Embryonic facial prominence (tissue), 1 donor: ENCODE results near the gene PCDHGA8.
"Not testable (repeated sequence)": the region's sequence is repeated elsewhere in the genome, so short reads cannot be mapped to it uniquely, and the experiment has no call there.

Experiments used
- DNase-seq: peaks from one replicate; pipeline ENCODE4 v3.0.0-alpha.2; 2016; ENCODE audit errors: extremely low spot score

Gene PCDHGA8

DNA sequence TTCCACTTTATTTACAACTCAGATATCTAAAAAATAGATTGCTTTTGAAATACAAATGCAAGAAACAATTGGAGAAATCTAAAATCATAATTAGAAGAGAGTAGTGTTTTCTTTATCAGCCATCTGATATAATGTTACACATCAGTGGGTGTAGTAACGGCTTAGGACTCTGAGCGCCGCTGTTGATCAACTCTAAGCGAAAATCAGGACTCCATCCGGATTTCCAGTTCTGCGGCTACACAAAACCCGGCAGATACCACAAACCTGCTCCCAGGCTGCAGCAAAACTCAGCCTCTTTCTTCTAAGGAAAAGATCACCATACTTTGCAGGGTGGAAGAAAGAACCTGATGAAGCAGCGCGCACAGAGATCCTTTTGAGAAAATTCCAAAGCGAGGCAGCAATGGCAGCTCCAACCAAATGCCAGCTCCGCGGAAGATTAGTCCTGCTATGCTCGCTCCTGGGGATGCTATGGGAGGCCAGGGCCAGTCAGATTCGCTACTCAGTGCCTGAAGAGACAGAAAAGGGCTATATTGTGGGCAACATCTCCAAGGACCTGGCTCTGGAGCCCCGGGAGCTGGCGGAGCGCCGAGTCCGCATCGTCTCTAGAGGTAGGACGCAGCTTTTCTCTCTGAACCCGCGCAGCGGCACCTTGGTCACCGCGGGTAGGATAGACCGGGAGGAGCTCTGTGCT, 10.3 kb downstream of the PCDHGA8 start, which contains the start of gene PCDHGA9:
PCDHGA9 (plus strand) TSS at position 226 of the 691 bp plus-strand sequence; CDS start at position 401, 175 bp downstream.
- DNase-seq = no peak

DNA sequence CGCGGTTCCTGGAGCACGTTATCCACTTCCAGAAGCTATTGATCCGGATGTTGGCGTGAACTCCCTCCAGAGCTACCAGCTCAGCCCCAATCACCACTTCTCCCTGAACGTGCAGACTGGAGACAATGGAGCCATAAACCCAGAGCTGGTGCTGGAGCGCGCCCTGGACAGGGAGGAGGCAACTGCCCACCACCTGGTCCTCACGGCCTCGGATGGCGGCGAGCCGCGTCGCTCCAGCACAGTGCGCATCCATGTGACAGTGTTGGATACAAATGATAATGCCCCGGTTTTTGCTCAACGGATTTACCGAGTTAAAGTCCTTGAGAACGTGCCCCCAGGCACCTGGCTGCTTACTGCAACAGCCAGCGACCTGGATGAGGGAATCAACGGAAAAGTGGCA, 11.0 kb downstream of the PCDHGA8 start:
- DNase-seq = no peak

DNA sequence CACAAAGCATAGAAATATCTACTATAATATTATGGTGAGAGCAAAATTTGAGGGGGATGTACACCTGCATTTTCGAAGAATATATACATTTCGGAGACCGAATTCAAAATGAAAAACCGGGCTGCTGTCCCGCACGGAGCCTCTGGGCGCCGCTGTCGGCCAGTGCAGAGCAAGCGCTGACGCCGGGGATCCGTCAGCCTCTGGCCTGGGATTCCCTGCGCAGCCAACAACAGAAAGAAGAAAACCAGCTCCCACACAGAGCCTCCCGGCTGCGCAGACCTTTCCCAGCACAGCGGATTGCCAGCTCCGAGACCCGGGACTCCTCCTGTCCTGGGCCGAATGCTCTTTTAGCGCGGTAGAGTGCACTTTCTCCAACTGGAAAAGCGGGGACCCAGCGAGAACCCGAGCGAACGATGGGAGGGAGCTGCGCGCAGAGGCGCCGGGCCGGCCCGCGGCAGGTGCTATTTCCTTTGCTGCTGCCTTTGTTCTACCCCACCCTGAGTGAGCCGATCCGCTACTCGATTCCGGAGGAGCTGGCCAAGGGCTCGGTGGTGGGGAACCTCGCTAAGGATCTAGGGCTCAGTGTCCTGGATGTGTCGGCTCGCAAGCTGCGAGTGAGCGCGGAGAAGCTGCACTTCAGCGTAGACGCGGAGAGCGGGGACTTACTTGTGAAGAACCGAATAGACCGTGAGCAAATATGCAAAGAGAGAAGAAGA, 15.5 kb downstream of the PCDHGA8 start, which contains the start of gene PCDHGB6:
PCDHGB6 (plus strand) TSS at position 232 of the 716 bp plus-strand sequence; CDS start at position 414, 182 bp downstream.
- DNase-seq = not testable (repeated sequence)

DNA sequence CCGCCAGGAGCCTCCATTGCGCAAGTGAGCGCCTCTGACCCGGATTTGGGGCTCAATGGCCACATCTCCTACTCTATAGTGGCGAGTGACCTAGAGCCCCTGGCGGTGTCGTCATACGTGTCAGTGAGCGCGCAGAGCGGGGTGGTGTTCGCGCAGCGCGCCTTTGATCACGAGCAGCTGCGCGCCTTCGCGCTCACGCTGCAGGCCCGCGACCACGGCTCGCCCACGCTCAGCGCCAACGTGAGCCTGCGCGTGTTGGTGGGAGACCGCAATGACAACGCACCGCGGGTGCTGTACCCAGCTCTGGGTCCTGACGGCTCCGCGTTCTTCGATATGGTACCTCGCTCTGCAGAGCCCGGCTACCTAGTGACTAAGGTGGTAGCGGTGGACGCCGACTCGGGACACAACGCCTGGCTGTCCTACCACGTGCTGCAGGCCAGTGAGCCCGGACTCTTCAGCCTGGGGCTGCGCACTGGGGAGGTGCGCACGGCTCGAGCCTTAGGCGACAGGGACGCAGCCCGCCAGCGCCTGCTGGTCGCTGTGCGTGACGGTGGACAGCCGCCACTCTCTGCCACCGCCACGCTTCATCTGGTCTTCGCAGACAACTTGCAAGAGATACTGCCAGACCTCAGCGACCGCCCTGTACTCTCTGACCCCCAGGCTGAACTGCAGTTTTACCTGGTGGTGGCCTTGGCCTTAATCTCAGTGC, 17.3 kb downstream of the PCDHGA8 start:
- DNase-seq = no peak

DNA sequence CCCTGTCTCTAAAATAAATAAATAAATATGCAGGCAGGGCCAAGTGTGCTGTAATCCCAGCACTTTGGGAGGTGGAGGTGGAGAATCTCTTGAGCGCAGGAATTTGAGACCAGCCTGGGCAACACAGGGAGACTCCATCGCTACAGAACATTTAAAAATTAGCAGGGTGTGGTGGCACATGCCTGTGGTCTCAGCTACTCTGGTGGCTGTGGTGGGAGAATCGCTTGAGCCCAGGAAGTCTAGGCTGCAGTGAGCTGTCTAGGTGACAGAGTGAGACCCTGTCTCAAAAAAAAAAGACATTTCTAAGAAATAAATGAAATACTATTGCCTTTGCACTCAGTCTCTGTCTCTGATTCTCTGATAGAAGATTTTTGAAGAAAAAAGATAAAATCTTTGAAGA, 19.1 kb downstream of the PCDHGA8 start:
- no peak for DNase-seq

DNA sequence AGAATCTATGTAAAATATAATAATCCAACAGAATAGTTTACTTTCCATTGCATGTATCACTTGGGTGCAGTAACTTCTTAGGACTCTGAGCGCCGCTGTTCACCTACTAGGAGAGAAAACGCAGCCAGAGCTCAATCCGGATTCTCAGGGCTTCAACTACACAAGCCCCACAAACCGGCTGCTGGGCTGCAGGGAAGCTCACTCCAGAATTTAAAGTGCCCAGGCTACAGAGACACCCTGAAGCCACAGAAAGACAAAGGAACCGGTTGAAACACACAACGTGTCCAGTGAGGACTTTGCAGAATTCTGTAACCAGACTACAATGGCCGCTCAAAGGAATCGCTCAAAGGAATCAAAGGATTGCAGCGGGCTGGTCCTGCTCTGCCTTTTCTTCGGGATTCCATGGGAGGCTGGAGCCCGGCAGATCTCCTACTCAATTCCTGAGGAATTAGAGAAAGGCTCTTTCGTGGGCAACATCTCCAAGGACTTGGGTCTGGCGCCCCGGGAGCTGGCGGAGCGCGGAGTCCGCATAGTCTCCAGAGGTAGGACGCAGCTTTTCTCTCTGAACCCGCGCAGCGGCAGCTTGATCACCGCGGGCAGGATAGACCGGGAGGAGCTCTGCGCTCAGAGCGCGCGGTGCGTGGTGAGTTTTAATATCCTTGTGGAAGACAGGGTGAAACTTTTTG, 20.6 kb downstream of the PCDHGA8 start, which contains the start of gene PCDHGA10:
PCDHGA10 (plus strand) TSS at position 134 of the 686 bp plus-strand sequence; CDS start at position 323, 189 bp downstream.
- no peak for DNase-seq

DNA sequence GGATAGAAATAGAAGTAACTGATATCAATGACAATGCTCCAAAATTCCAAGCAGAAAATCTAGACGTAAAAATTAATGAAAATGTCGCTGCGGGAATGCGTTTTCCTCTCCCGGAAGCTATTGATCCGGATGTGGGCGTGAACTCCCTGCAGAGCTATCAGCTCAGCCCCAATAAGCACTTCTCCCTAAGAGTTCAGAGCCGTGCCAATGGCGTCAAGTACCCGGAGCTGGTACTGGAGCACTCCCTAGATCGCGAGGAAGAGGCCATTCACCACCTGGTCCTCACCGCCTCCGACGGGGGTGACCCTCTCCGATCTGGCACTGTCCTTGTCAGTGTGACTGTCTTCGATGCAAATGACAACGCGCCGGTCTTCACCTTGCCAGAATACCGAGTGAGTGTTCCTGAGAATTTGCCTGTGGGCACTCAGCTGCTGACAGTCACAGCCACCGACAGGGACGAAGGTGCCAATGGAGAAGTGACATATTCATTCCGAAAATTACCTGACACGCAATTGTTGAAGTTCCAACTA, 21.2 kb downstream of the PCDHGA8 start:
- DNase-seq = no peak

DNA sequence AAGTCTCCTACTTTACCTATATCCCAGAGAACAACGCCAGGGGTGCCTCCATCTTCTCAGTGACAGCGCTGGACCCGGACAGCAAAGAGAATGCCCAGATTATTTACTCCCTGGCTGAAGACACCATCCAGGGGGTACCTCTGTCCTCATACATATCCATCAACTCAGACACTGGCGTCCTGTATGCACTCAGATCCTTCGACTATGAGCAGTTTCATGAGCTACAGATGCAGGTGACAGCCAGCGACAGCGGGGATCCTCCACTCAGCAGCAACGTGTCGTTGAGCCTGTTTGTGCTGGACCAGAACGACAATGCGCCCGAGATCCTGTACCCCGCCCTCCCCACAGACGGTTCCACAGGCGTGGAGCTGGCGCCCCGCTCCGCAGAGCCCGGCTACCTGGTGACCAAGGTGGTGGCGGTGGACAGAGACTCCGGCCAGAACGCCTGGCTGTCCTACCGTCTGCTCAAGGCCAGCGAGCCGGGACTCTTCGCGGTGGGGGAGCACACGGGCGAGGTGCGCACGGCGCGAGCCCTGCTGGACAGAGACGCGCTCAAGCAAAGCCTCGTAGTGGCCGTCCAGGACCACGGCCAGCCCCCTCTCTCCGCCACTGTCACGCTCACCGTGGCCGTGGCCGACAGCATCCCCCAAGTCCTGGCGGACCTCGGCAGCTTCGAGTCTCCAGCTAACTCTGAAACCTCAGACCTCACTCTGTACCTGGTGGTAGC, 22.3 kb downstream of the PCDHGA8 start:
- not testable (repeated sequence) for DNase-seq

DNA sequence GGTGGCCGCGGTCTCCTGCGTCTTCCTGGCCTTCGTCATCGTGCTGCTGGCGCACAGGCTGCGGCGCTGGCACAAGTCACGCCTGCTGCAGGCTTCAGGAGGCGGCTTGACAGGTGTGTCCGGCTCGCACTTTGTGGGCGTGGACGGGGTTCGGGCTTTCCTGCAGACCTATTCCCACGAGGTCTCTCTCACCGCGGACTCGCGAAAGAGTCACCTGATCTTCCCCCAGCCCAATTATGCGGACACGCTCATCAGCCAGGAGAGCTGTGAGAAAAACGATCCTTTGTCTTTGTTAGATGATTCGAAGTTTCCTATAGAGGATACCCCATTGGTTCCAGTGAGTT, 22.8 kb downstream of the PCDHGA8 start:
- not testable (repeated sequence) for DNase-seq

DNA sequence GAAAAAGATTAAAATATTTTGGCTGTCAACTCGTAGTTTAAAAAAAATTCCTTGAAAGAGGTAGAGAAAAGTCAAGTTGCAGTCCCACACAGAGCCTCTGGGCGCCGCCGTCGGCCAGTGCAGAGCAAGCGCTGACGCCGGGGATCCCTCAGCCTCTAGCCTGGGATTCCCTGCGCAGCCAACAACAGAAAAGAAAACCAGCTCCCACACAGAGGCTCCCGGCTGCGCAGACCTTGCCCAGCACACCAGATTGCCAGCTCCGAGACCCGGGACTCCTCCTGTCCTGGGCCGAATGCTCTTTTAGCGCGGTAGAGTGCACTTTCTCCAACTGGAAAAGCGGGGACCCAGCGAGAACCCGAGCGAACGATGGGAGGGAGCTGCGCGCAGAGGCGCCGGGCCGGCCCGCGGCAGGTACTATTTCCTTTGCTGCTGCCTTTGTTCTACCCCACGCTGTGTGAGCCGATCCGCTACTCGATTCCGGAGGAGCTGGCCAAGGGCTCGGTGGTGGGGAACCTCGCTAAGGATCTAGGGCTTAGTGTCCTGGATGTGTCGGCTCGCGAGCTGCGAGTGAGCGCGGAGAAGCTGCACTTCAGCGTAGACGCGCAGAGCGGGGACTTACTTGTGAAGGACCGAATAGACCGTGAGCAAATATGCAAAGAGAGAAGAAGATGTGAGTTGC, 25.2 kb downstream of the PCDHGA8 start, which contains the start of gene PCDHGB7:
PCDHGB7 (plus strand) TSS at position 184 of the 679 bp plus-strand sequence; CDS start at position 367, 183 bp downstream.
- DNase-seq = not testable (repeated sequence)

DNA sequence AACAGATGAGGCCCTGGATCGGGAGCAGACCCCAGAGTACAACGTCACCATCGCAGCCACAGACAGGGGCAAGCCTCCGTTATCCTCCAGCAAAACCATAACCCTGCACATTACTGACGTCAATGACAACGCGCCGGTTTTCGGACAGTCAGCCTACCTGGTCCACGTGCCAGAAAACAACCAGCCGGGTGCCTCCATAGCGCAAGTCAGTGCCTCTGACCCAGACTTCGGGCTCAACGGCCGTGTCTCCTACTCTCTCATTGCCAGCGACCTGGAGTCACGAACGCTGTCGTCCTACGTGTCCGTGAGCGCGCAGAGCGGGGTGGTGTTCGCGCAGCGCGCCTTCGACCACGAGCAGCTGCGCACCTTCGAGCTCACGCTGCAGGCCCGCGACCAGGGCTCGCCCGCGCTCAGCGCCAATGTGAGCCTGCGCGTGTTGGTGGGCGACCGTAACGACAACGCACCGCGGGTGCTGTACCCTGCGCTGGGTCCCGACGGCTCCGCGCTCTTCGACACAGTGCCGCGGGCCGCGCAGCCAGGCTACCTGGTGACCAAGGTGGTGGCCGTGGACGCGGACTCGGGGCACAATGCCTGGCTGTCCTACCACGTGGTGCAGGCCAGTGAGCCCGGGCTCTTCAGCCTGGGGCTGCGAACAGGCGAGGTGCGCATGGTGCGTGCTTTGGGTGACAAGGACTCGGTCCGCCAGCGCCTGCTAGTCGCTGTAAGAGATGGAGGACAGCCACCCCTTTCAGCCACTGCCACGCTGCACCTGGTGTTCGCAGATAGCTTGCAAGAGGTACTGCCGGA, 26.8 kb downstream of the PCDHGA8 start:
- DNase-seq = no peak

DNA sequence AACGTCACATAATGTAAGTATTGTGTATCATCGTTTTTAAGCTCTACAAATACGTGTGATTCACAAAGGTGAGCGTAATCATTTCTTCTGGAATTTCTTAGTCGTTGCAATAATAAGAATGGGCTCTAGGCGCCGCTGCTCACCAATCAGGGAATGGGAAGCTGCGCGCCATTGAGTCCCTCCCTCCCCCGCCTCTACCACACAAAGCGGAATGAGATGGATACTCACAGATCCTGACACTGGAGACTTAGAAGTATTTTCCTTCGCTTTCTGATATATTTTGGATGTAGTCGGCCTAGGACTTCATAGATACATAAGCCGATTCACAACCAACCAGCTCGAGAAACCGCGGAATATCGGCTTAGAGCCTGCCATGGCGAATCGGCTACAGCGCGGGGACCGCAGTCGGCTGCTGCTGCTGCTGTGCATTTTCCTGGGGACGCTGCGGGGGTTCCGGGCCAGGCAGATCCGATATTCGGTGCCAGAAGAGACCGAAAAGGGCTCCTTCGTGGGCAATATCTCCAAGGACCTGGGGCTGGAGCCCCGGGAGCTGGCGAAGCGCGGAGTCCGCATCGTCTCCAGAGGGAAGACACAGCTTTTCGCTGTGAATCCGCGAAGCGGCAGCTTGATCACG, 28.5 kb downstream of the PCDHGA8 start, which contains the start of gene PCDHGA11:
PCDHGA11 (plus strand) TSS at position 197 of the 634 bp plus-strand sequence; CDS start at position 374, 177 bp downstream.
- DNase-seq = no peak

DNA sequence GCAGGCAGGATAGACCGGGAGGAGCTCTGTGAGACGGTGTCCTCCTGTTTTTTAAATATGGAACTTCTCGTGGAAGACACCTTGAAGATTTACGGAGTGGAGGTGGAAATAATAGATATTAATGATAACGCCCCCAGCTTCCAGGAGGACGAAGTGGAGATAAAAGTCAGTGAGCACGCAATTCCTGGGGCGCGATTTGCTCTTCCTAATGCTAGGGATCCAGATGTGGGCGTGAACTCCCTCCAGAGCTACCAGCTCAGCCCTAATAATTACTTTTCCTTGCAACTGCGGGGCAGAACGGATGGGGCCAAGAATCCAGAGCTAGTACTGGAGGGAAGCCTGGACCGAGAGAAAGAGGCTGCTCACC, 29.0 kb downstream of the PCDHGA8 start:
- no peak for DNase-seq

DNA sequence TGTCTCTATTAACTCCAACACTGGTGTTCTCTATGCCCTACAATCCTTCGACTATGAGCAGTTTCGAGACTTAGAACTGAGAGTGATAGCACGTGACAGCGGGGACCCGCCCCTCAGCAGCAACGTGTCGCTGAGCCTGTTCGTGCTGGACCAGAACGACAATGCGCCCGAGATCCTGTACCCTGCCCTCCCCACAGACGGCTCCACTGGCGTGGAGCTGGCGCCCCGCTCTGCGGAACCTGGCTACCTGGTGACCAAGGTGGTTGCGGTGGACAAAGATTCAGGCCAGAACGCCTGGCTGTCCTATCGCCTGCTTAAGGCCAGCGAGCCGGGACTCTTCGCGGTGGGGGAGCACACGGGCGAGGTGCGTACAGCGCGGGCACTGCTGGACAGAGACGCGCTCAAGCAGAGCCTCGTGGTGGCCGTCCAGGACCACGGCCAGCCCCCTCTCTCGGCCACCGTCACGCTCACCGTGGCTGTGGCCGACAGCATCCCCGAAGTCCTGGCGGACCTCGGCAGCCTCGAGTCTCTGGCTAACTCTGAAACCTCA, 30.4 kb downstream of the PCDHGA8 start:
- DNase-seq = no peak

DNA sequence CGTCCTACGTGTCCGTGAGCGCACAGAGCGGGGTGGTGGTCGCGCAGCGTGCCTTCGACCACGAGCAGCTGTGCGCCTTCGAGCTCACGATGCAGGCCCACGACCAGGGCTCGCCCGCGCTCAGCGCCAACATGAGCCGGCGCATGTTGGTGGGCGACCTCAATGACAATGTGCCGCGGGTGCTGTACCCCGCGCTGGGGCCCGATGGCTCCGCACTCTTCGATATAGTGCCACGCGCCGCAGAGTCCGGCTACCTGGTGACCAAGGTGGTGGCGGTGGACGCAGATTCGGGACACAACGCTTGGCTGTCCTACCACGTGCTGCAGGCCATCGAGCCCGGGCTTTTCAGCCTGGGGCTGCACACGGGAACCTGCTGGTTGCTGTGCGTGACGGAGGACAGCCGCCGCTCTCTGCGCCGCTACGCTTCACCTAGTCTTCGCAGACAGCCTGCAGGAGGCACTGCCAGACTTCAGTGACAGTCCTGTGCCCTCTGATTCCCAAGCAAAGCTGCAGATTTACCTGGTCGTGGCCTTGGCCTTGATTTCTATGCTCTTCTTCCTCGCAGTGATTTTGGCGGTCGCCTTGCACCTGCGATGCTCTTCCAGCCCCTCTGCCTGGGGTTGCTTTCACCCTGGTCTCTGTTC, 35.5 kb downstream of the PCDHGA8 start:
- DNase-seq = no peak

DNA sequence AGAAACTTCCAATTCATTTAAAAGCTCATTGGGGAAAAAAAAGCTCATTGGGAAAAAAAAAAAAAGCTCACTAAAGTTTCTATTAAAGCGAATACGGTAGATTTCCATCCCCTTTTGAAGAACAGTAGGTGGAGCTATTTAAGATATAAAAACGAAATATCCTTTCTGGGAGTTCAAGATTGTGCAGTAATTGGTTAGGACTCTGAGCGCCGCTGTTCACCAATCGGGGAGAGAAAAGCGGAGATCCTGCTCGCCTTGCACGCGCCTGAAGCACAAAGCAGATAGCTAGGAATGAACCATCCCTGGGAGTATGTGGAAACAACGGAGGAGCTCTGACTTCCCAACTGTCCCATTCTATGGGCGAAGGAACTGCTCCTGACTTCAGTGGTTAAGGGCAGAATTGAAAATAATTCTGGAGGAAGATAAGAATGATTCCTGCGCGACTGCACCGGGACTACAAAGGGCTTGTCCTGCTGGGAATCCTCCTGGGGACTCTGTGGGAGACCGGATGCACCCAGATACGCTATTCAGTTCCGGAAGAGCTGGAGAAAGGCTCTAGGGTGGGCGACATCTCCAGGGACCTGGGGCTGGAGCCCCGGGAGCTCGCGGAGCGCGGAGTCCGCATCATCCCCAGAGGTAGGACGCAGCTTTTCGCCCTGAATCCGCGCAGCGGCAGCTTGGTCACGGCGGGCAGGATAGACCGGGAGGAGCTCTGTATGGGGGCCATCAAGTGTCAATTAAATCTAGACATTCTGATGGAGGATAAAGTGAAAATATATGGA, 38.1 kb downstream of the PCDHGA8 start, which contains the start of gene PCDHGA12:
PCDHGA12 (plus strand) TSS at position 176 of the 782 bp plus-strand sequence; CDS start at position 429, 253 bp downstream.
- no peak for DNase-seq

DNA sequence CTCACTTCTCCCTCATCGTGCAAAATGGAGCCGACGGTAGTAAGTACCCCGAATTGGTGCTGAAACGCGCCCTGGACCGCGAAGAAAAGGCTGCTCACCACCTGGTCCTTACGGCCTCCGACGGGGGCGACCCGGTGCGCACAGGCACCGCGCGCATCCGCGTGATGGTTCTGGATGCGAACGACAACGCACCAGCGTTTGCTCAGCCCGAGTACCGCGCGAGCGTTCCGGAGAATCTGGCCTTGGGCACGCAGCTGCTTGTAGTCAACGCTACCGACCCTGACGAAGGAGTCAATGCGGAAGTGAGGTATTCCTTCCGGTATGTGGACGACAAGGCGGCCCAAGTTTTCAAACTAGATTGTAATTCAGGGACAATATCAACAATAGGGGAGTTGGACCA, 38.9 kb downstream of the PCDHGA8 start:
- DNase-seq = no peak
